Neural progenitor cell (in vitro differentiated cells): Measurements from ENCODE around the gene SLC17A2. TPM values are rescaled to one million over a fixed set of nuclear protein-coding genes. Genes with fewer than 3 reads are reported as not detected.

Experiments
- DNase-seq: peaks from one replicate; pipeline ENCODE4 v3.0.0-alpha.2; 2016; ENCODE audit warnings: low spot score
- H2AFZ ChIP-seq: fragments of 200-600 bp; sonication (generic); replicated peaks from 2 replicates; pipeline ENCODE4 v1.6.1; 2016; ENCODE audit warnings: antibody characterized with exemption
- H3F3A ChIP-seq: fragments of 200-600 bp; sonication (generic); 2 replicates; pipeline ENCODE4 v1.6.1; 2016; ENCODE audit warnings: antibody characterized with exemption, low read depth
- H3K27ac ChIP-seq: fragments of 200-600 bp; sonication (generic); 2 replicates; pipeline ENCODE4 v1.5.1; 2016; ENCODE audit warnings: mild to moderate bottlenecking
- H3K27me3 ChIP-seq: fragments of 200-600 bp; sonication (generic); 2 replicates; pipeline ENCODE4 v1.6.1; 2016; ENCODE audit warnings: mild to moderate bottlenecking, moderate library complexity
- H3K36me3 ChIP-seq: fragments of 200-600 bp; sonication (generic); 2 replicates; pipeline ENCODE4 v1.5.1; 2016
- H3K4me1 ChIP-seq: fragments of 200-600 bp; sonication (generic); 2 replicates; pipeline ENCODE4 v1.6.1; 2016; ENCODE audit warnings: mixed run types
- H3K4me2 ChIP-seq: fragments of 200-600 bp; sonication (generic); 2 replicates; pipeline ENCODE4 v1.6.1; 2016
- H3K4me3 ChIP-seq: fragments of 200-600 bp; sonication (generic); 2 replicates; pipeline ENCODE4 v1.5.1; 2016
- H3K79me2 ChIP-seq: fragments of 200-600 bp; sonication (generic); 2 replicates; pipeline ENCODE4 v1.6.1; 2016; ENCODE audit warnings: low read depth
- H3K9ac ChIP-seq: fragments of 200-600 bp; sonication (generic); 2 replicates; pipeline ENCODE4 v1.6.1; 2016
- H3K9me3 ChIP-seq: fragments of 200-600 bp; sonication (generic); 2 replicates; pipeline ENCODE4 v1.5.1; 2016; ENCODE audit warnings: low read depth
- H4K20me1 ChIP-seq: fragments of 200-600 bp; sonication (generic); 2 replicates; pipeline ENCODE4 v1.6.1; 2016; ENCODE audit warnings: low read depth
- H3K27ac Mint-ChIP-seq: 3 replicates; pipeline ENCODE4 v1.8.0; 2021; ENCODE audit warnings: mixed read lengths
- H3K27me3 Mint-ChIP-seq: 2 replicates; pipeline ENCODE4 v1.8.0; 2022; ENCODE audit warnings: low read depth, mild to moderate bottlenecking, inconsistent platforms, moderate library complexity, mixed read lengths; ENCODE audit not compliant: insufficient read depth
- H3K36me3 Mint-ChIP-seq: 3 replicates; pipeline ENCODE4 v1.8.0; 2021; ENCODE audit warnings: mixed read lengths
- H3K4me1 Mint-ChIP-seq: 3 replicates; pipeline ENCODE4 v1.8.0; 2021; ENCODE audit warnings: mixed read lengths
- H3K4me3 Mint-ChIP-seq: 3 replicates; pipeline ENCODE4 v1.8.0; 2021; ENCODE audit warnings: mild to moderate bottlenecking, moderate library complexity, mixed read lengths
- H3K9me3 Mint-ChIP-seq: 3 replicates; pipeline ENCODE4 v1.8.0; 2020; ENCODE audit warnings: mixed read lengths
- EZH2 ChIP-seq: fragments of 200-600 bp; sonication (generic); IDR thresholded peaks from 2 replicates; pipeline ENCODE4 v1.6.1; 2017; ENCODE audit warnings: antibody characterized with exemption, mild to moderate bottlenecking, moderate library complexity
- EZH2phosphoT487 ChIP-seq: fragments of 200-600 bp; sonication (generic); IDR thresholded peaks from 2 replicates; pipeline ENCODE4 v1.6.1; 2017; ENCODE audit warnings: antibody characterized with exemption
- total RNA-seq: library from RNA; depleted of rRNA; stranded (reverse); fragments of >200 nt; gene quantifications from 2 replicates; pipeline ENCODE4 v1.2.3, GENCODE V29; 2015; ENCODE audit warnings: low replicate concordance
- TF ChIP-seq, protein P1 (sequence below): fragments of 200-600 bp; sonication (generic); IDR thresholded peaks from 2 replicates; pipeline ENCODE4 v1.5.1; 2017; ENCODE audit warnings: antibody characterized with exemption, mild to moderate bottlenecking

The SLC17A2 gene
- total RNA-seq, 1 donor from 2014 or later: not detected

DNA sequence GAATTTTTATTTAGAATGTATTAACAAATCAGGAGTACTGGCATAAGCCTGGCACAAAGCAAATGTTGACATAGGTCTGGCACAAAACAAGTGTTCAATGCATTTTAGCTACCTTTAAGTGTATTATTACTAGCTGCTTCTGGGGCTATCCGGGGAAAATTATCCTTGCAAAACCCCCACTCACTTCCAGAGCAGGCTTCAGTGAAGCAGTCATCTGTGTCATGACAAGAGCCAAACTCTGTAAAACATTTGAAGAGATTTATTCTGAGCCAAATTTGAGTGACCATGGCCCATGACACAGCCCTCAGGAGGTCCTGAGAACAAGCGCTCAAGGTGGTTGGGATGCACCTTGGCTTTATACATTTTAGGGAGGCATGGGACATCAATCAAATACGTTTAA, 25.7 kb upstream of the SLC17A2 start:
- Mint-ChIP-seq H3K27me3 (no peaks in the 10 kb centered on the region), H3K4me1 (no peaks in the 10 kb centered on the region), H3K9me3 (peaks cover 24% of the 10 kb centered on the region), H3K4me3 (no peak overlapping the region), H3K36me3 (no peaks in the 10 kb centered on the region), H3K27ac (no peak overlapping the region)
- Histone ChIP-seq H3K4me1 (no peaks in the 10 kb centered on the region), H3F3A (no peaks in the 10 kb centered on the region), H3K4me3 (no peak overlapping the region), H3K27ac (no peak overlapping the region), H3K4me2 (no peak overlapping the region), H3K36me3 (no peaks in the 10 kb centered on the region), H3K27me3 (no peaks in the 10 kb centered on the region), H2AFZ (no peak overlapping the region), H3K79me2 (no peaks in the 10 kb centered on the region), H3K9ac (no peak overlapping the region), H3K9me3 (no peaks in the 10 kb centered on the region), H4K20me1 (no peaks in the 10 kb centered on the region)
- DNase-seq: no peak
- TF ChIP-seq, protein P1, sequence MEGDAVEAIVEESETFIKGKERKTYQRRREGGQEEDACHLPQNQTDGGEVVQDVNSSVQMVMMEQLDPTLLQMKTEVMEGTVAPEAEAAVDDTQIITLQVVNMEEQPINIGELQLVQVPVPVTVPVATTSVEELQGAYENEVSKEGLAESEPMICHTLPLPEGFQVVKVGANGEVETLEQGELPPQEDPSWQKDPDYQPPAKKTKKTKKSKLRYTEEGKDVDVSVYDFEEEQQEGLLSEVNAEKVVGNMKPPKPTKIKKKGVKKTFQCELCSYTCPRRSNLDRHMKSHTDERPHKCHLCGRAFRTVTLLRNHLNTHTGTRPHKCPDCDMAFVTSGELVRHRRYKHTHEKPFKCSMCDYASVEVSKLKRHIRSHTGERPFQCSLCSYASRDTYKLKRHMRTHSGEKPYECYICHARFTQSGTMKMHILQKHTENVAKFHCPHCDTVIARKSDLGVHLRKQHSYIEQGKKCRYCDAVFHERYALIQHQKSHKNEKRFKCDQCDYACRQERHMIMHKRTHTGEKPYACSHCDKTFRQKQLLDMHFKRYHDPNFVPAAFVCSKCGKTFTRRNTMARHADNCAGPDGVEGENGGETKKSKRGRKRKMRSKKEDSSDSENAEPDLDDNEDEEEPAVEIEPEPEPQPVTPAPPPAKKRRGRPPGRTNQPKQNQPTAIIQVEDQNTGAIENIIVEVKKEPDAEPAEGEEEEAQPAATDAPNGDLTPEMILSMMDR: no peak
- no peak for TF ChIP-seq EZH2
- TF ChIP-seq EZH2phosphoT487: no peak

DNA sequence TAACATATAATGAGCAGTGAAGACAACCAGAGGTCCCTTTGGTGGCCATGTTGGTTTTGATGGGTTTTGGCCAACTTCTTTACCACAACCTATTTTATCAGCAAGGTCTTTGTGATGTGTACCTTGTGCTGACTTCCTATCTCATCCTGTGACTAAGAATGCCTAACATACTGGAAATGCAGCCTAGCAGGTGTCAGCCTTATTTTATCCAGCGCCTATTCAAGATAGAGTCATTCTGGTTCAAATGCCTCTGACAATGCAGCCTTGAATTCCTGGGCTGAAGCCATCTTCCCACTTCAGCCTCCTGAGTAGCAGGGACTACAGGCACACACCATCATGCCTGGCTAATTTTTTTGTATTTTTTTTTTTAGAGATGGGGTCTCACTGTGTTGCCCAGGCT, 24.3 kb upstream of the SLC17A2 start:
- Histone ChIP-seq H3F3A (no peaks in the 10 kb centered on the region), H3K36me3 (no peaks in the 10 kb centered on the region), H3K4me1 (no peaks in the 10 kb centered on the region), H3K27ac (no peak overlapping the region), H3K4me3 (no peak overlapping the region), H3K79me2 (no peaks in the 10 kb centered on the region), H3K27me3 (no peaks in the 10 kb centered on the region), H3K9ac (no peak overlapping the region), H3K4me2 (no peak overlapping the region), H2AFZ (no peak overlapping the region), H4K20me1 (no peaks in the 10 kb centered on the region), H3K9me3 (no peaks in the 10 kb centered on the region)
- Mint-ChIP-seq H3K27me3 (no peaks in the 10 kb centered on the region), H3K27ac (no peak overlapping the region), H3K4me1 (no peaks in the 10 kb centered on the region), H3K9me3 (peaks cover 17% of the 10 kb centered on the region), H3K36me3 (no peaks in the 10 kb centered on the region), H3K4me3 (no peak overlapping the region)
- DNase-seq: no peak
- TF ChIP-seq EZH2 (no peak), EZH2phosphoT487 (no peak)
- TF ChIP-seq, protein P1: no peak

DNA sequence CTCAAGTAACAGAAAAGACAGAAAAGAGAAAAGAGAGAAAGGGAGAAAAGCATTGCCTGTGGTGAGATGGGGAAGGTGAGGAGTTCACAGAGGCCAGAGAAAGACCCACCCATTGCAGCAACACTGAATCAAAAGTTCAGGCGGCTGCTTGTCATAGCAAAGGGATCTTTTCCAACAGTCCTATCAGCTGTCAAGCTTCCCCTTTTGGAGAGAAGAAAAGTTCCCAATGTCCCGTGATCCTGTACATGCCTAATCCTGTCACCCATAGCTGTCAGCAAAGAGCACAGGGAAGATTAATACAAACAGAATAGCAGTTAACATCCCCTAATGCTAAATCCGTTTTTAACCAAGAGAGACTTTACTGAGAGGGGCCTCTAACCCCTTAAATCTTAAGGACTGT, 23.2 kb upstream of the SLC17A2 start:
- no peak overlapping the region for H3K4me2 ChIP-seq
- H3K9me3 ChIP-seq: no peaks in the 10 kb centered on the region
- no peak overlapping the region for H3K27ac Mint-ChIP-seq
- H3K79me2 ChIP-seq: no peaks in the 10 kb centered on the region
- H3K9me3 Mint-ChIP-seq: peaks cover 10% of the 10 kb centered on the region
- no peaks in the 10 kb centered on the region for H3K27me3 Mint-ChIP-seq
- H3K4me3 ChIP-seq: no peak overlapping the region
- H3K4me1 ChIP-seq: no peaks in the 10 kb centered on the region
- no peak for DNase-seq
- no peak overlapping the region for H3K9ac ChIP-seq
- H3K27me3 ChIP-seq: no peaks in the 10 kb centered on the region
- H4K20me1 ChIP-seq: no peaks in the 10 kb centered on the region
- no peak overlapping the region for H2AFZ ChIP-seq
- H3K4me3 Mint-ChIP-seq: no peak overlapping the region
- no peak overlapping the region for H3K27ac ChIP-seq
- H3K36me3 ChIP-seq: no peaks in the 10 kb centered on the region
- H3K4me1 Mint-ChIP-seq: no peaks in the 10 kb centered on the region
- H3K36me3 Mint-ChIP-seq: no peaks in the 10 kb centered on the region
- TF ChIP-seq EZH2phosphoT487 (no peak), EZH2 (no peak)
- TF ChIP-seq, protein P1: no peak
- no peaks in the 10 kb centered on the region for H3F3A ChIP-seq

DNA sequence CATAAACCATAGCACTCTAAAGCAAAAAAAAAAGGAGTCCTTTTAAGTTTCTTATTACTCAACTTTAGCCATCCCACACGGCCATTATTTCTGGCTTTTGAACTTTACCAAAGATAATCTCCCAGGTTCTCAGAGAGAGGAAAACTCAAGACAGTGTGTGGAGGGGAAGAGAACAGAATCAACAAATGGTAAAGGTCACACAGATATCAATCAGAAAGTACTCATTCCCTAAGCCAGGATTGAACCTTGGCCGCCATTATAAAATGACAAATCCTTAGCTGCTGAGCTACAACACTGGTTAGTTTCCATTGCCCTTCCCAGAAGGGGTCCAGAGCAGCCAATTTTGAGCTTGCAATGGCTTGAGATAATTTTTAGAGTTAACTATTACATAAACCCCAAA, 22.0 kb upstream of the SLC17A2 start:
- Mint-ChIP-seq H3K4me3 (no peak overlapping the region), H3K27me3 (no peaks in the 10 kb centered on the region), H3K9me3 (peaks cover 5% of the 10 kb centered on the region), H3K36me3 (no peaks in the 10 kb centered on the region), H3K4me1 (no peaks in the 10 kb centered on the region), H3K27ac (no peak overlapping the region)
- H3K9me3 ChIP-seq: no peaks in the 10 kb centered on the region
- H2AFZ ChIP-seq: no peak overlapping the region
- no peak overlapping the region for H3K4me2 ChIP-seq
- no peaks in the 10 kb centered on the region for H4K20me1 ChIP-seq
- H3K4me3 ChIP-seq: no peak overlapping the region
- no peaks in the 10 kb centered on the region for H3K27me3 ChIP-seq
- H3K4me1 ChIP-seq: no peaks in the 10 kb centered on the region
- no peaks in the 10 kb centered on the region for H3K79me2 ChIP-seq
- no peaks in the 10 kb centered on the region for H3K36me3 ChIP-seq
- no peaks in the 10 kb centered on the region for H3F3A ChIP-seq
- no peak overlapping the region for H3K9ac ChIP-seq
- TF ChIP-seq, protein P1: no peak
- TF ChIP-seq EZH2: no peak
- no peak for TF ChIP-seq EZH2phosphoT487
- no peak overlapping the region for H3K27ac ChIP-seq
- DNase-seq: no peak
